ENCODE measurements around the gene CDC26. TPM values are rescaled to one million over a fixed set of nuclear protein-coding genes. Genes with fewer than 3 reads are reported as not detected.
"Not testable (repeated sequence)": the region's sequence is repeated elsewhere in the genome, so short reads cannot be mapped to it uniquely, and the experiment has no call there.

CDC26 gene
- total RNA-seq, 4 donors from 2014 or later, result 16.3 to 39.1 (median 26.8) TPM

GRCh38 chr9:113241161-113241560 lies 34.2 kb downstream of the CDC26 start:
- H3K4me3 ChIP-seq, result no peak overlapping the region
- H3K27me3 ChIP-seq, result no peaks in the 10 kb centered on the region
- no peaks in the 10 kb centered on the region for H3K36me3 ChIP-seq
- no peaks in the 10 kb centered on the region for H3K9me3 ChIP-seq
- 96 to 99% methylated on average over 2 of the region's 2 CpGs for WGBS, 2 donors
- no peak overlapping the region for H3K27ac ChIP-seq
- no peaks in the 10 kb centered on the region for H3K4me1 ChIP-seq
- no peak for DNase-seq (ENCODE audit: low spot score in 2 of 2)
- TF ChIP-seq POLR2A (IDR thresholded peaks at IDR 0.05) (no peak), EP300 (IDR thresholded peaks at IDR 0.05) (no peak), CTCF (IDR thresholded peaks at IDR 0.05) (no peak)

- H3K36me3 ChIP-seq, result no peaks in the 10 kb centered on the region
- H3K27me3 ChIP-seq, result no peaks in the 10 kb centered on the region
- H3K4me1 ChIP-seq, result peaks cover 0 to 2% (median 0%) of the 10 kb centered on the region in 4 donors
- no peak overlapping the region for H3K27ac ChIP-seq
- 71 to 76% methylated on average over 4 of the region's 4 CpGs for WGBS, 2 donors
- no peak overlapping the region for H3K4me3 ChIP-seq
- no peaks in the 10 kb centered on the region for H3K9me3 ChIP-seq
- TF ChIP-seq POLR2A (IDR thresholded peaks at IDR 0.05), result no peak
- TF ChIP-seq CTCF (IDR thresholded peaks at IDR 0.05), result no peak
- TF ChIP-seq EP300 (IDR thresholded peaks at IDR 0.05), result no peak
- DNase-seq (ENCODE audit: low spot score in 2 of 2), result no peak
Measured at GRCh38 chr9:113238859-113239232, 36.5 kb downstream of the CDC26 start.

- no peak for DNase-seq (ENCODE audit: low spot score in 2 of 2)
- 87 to 88% methylated on average over 10 of the region's 10 CpGs for WGBS, 2 donors
Measured at GRCh38 chr9:113238202-113238858, 37.0 kb downstream of the CDC26 start.

GRCh38 chr9:113237026-113237425 lies 38.3 kb downstream of the CDC26 start:
- Histone ChIP-seq H3K36me3 (no peaks in the 10 kb centered on the region), H3K4me3 (no peak overlapping the region), H3K27me3 (no peaks in the 10 kb centered on the region), H3K4me1 (peaks cover 0 to 13% (median 4%) of the 10 kb centered on the region in 4 donors), H3K27ac (no peak overlapping the region), H3K9me3 (no peaks in the 10 kb centered on the region)
- DNase-seq (ENCODE audit: low spot score in 2 of 2), result no peak
- WGBS, 2 donors, result 81 to 85% methylated on average over 4 of the region's 4 CpGs
- TF ChIP-seq POLR2A (IDR thresholded peaks at IDR 0.05) (no peak), CTCF (IDR thresholded peaks at IDR 0.05) (no peak), EP300 (IDR thresholded peaks at IDR 0.05) (no peak)

More at GRCh38 chr9:113238202-113238858, 37.0 kb downstream of the CDC26 start:
- H3K9me3 ChIP-seq, result no peaks in the 10 kb centered on the region
- no peaks in the 10 kb centered on the region for H3K36me3 ChIP-seq
- peaks cover 0 to 7% (median under 1%) of the 10 kb centered on the region in 4 donors for H3K4me1 ChIP-seq
- TF ChIP-seq EP300 (IDR thresholded peaks at IDR 0.05), result no peak
- TF ChIP-seq POLR2A (IDR thresholded peaks at IDR 0.05), result no peak
- TF ChIP-seq CTCF (IDR thresholded peaks at IDR 0.05), result no peak
- H3K27me3 ChIP-seq, result no peaks in the 10 kb centered on the region
- no peak overlapping the region for H3K4me3 ChIP-seq
- no peak overlapping the region for H3K27ac ChIP-seq

GRCh38 chr9:113235701-113236255 lies 39.6 kb downstream of the CDC26 start:
- peaks cover 0 to 13% (median 4%) of the 10 kb centered on the region in 4 donors for H3K4me1 ChIP-seq
- H3K27me3 ChIP-seq; DNase-seq (ENCODE audit: low spot score in 2 of 2); H3K36me3 ChIP-seq; H3K9me3 ChIP-seq; H3K27ac ChIP-seq; H3K4me3 ChIP-seq: not testable (repeated sequence)
- WGBS, 2 donors, result 84 to 86% methylated on average over 10 of the region's 10 CpGs

All from tibial nerve (tissue), 4 donors.